ENCODE results near the gene TOR1AIP2. TPM values are rescaled to one million over a fixed set of nuclear protein-coding genes. Genes with fewer than 3 reads are reported as not detected.

The TOR1AIP2 gene
- total RNA-seq, 4 donors from 2014 or later, result 70.1 to 115 (median 86.9) TPM

- DNase-seq, result no peak
- Histone ChIP-seq H3K9me3 (no peaks in the 10 kb centered on the region), H3K27me3 (no peaks in the 10 kb centered on the region), H3K27ac (no peak overlapping the region), H3K36me3 (no peaks in the 10 kb centered on the region), H3K4me3 (replicated peaks in 1 of 3) (no peak overlapping the region), H3K4me1 (no peaks in the 10 kb centered on the region)
- TF ChIP-seq CTCF (IDR thresholded peaks at IDR 0.05) (no peak), POLR2A (IDR thresholded peaks at IDR 0.05) (no peak)
- 89 to 94% methylated on average over 2 of the region's 2 CpGs for WGBS, 2 donors
- intact Hi-C loops (cut with DNase I), result no loop called here
Observed at GRCh38 chr1:179822065-179822464, 55.5 kb downstream of the TOR1AIP2 start.

GRCh38 chr1:179821524-179821923 is 56.1 kb downstream of the TOR1AIP2 start:
- Histone ChIP-seq H3K27me3 (no peaks in the 10 kb centered on the region), H3K4me1 (peaks cover 2 to 3% of the 10 kb centered on the region in 2 donors), H3K4me3 (replicated peaks in 1 of 3) (no peak overlapping the region), H3K27ac (no peak overlapping the region), H3K9me3 (no peaks in the 10 kb centered on the region), H3K36me3 (no peaks in the 10 kb centered on the region)
- no peak for DNase-seq
- 81 to 89% methylated on average over 9 of the region's 9 CpGs for WGBS, 2 donors
- TF ChIP-seq POLR2A (IDR thresholded peaks at IDR 0.05) (no peak), CTCF (IDR thresholded peaks at IDR 0.05) (no peak)
- intact Hi-C loops (cut with DNase I), result no loop called here

- Histone ChIP-seq H3K27ac (no peak overlapping the region), H3K27me3 (no peaks in the 10 kb centered on the region), H3K4me3 (replicated peaks in 1 of 3) (no peak overlapping the region), H3K9me3 (no peaks in the 10 kb centered on the region), H3K4me1 (peaks cover 12 to 13% of the 10 kb centered on the region in 2 donors), H3K36me3 (no peaks in the 10 kb centered on the region)
- intact Hi-C loops (cut with DNase I), result no loop called here
- no peak for DNase-seq
- WGBS, 2 donors, result 86 to 90% methylated on average over 9 of the region's 9 CpGs
- TF ChIP-seq CTCF (IDR thresholded peaks at IDR 0.05) (no peak), POLR2A (IDR thresholded peaks at IDR 0.05) (no peak)
Observed at GRCh38 chr1:179820226-179820970, 57.2 kb downstream of the TOR1AIP2 start.

- TF ChIP-seq CTCF (IDR thresholded peaks at IDR 0.05) (no peak), POLR2A (IDR thresholded peaks at IDR 0.05) (no peak)
- 80 to 83% methylated on average over 14 of the region's 14 CpGs for WGBS, 2 donors
Observed at GRCh38 chr1:179818743-179819173, 58.8 kb downstream of the TOR1AIP2 start.

GRCh38 chr1:179818260-179818659 is 59.3 kb downstream of the TOR1AIP2 start:
- no peaks in the 10 kb centered on the region for H3K9me3 ChIP-seq
- H3K4me1 ChIP-seq, result peaks cover 16 to 21% of the 10 kb centered on the region in 2 donors
- TF ChIP-seq POLR2A (IDR thresholded peaks at IDR 0.05) (no peak), CTCF (IDR thresholded peaks at IDR 0.05) (no peak)
- DNase-seq, result no peak
- no peak overlapping the region for H3K4me3 ChIP-seq (replicated peaks in 1 of 3)
- no peaks in the 10 kb centered on the region for H3K36me3 ChIP-seq
- intact Hi-C loops (cut with DNase I), result loop anchor here (10.0 kb wide), 1 partner anchor 57 kb away; the partner anchor contains the start of gene TOR1AIP2
- WGBS, 2 donors, result 86 to 94% methylated on average over 7 of the region's 7 CpGs
- H3K27ac ChIP-seq, result no peak overlapping the region
- no peaks in the 10 kb centered on the region for H3K27me3 ChIP-seq

More at GRCh38 chr1:179818743-179819173, 58.8 kb downstream of the TOR1AIP2 start:
- no peak for DNase-seq
- H3K27me3 ChIP-seq, result no peaks in the 10 kb centered on the region
- intact Hi-C loops (cut with DNase I), result loop anchor here (10.0 kb wide), 1 partner anchor 56 kb away; the partner anchor contains the start of gene TOR1AIP2
- no peak overlapping the region for H3K27ac ChIP-seq
- H3K9me3 ChIP-seq, result no peaks in the 10 kb centered on the region
- H3K4me1 ChIP-seq, result peaks cover 16 to 21% of the 10 kb centered on the region in 2 donors
- H3K36me3 ChIP-seq, result no peaks in the 10 kb centered on the region
- H3K4me3 ChIP-seq (replicated peaks in 1 of 3), result no peak overlapping the region

All from thyroid gland (tissue), 4 donors.